KMS-11 (cell line): ENCODE data around the gene SPTBN1.
A peak's percentile ranks its signal among the peaks of the same experiment; 100 is the strongest.

Experiments
- H2AFZ ChIP-seq: fragments of 200-600 bp; sonication (generic); 2 replicates; pipeline ENCODE4 v1.6.1; 2016; ENCODE audit warnings: antibody characterized with exemption, mixed run types, low read depth
- H3K27ac ChIP-seq: fragments of 200-600 bp; sonication (generic); 2 replicates; pipeline ENCODE4 v1.6.1; 2016; ENCODE audit warnings: mild to moderate bottlenecking, mixed run types
- H3K27me3 ChIP-seq: fragments of 200-600 bp; sonication (generic); 2 replicates; pipeline ENCODE4 v1.6.1; 2017; ENCODE audit warnings: mild to moderate bottlenecking, low read depth, mixed run types, moderate library complexity; ENCODE audit not compliant: insufficient read depth
- H3K36me3 ChIP-seq: fragments of 200-600 bp; sonication (generic); 2 replicates; pipeline ENCODE4 v1.6.1; 2017; ENCODE audit warnings: mild to moderate bottlenecking, mixed run types; ENCODE audit not compliant: insufficient read depth
- H3K4me1 ChIP-seq: fragments of 200-600 bp; sonication (generic); 2 replicates; pipeline ENCODE4 v1.6.1; 2016; ENCODE audit warnings: mild to moderate bottlenecking, low read depth, mixed run types; ENCODE audit not compliant: poor library complexity, severe bottlenecking
- H3K4me2 ChIP-seq: fragments of 200-600 bp; sonication (generic); 2 replicates; pipeline ENCODE4 v1.7.0; 2016; ENCODE audit warnings: mild to moderate bottlenecking, mixed run types
- H3K4me3 ChIP-seq: fragments of 200-600 bp; sonication (generic); IDR thresholded peaks from 2 replicates; pipeline ENCODE4 v1.6.1; 2017; ENCODE audit warnings: low read depth, low read length, mixed read lengths; ENCODE audit not compliant: insufficient read depth
- H3K79me2 ChIP-seq: fragments of 200-600 bp; sonication (generic); 2 replicates; pipeline ENCODE4 v1.6.1; 2016; ENCODE audit warnings: low read depth, mixed run types; ENCODE audit not compliant: insufficient read depth
- H3K9ac ChIP-seq: fragments of 200-600 bp; sonication (generic); 2 replicates; pipeline ENCODE4 v1.6.1; 2016; ENCODE audit warnings: mild to moderate bottlenecking, mixed run types
- H4K20me1 ChIP-seq: fragments of 200-600 bp; sonication (generic); 2 replicates; pipeline ENCODE4 v1.6.1; 2016; ENCODE audit warnings: mild to moderate bottlenecking, mixed run types; ENCODE audit not compliant: insufficient read depth
- CTCF ChIP-seq: fragments of 200-600 bp; sonication (generic); conservative IDR thresholded peaks from 2 replicates; pipeline ENCODE4 v1.6.1; 2017; ENCODE audit warnings: low read depth, mild to moderate bottlenecking, antibody characterized with exemption, low read length, moderate library complexity, mixed read lengths

SPTBN1 gene

GRCh38 chr2:54499661-54500060, 43.5 kb downstream of the SPTBN1 start:
- Histone ChIP-seq H3K4me2 (no peak overlapping the region), H3K27ac (no peak overlapping the region), H2AFZ (no peak overlapping the region), H3K4me1 (no peaks in the 10 kb centered on the region), H3K4me3 (no peak overlapping the region), H3K27me3 (no peaks in the 10 kb centered on the region), H3K9ac (no peak overlapping the region), H3K79me2 (no peaks in the 10 kb centered on the region), H3K36me3 (no peaks in the 10 kb centered on the region), H4K20me1 (no peaks in the 10 kb centered on the region)
- TF ChIP-seq CTCF, result no peak

GRCh38 chr2:54500404-54501205, 44.5 kb downstream of the SPTBN1 start:
- Histone ChIP-seq H4K20me1 (no peaks in the 10 kb centered on the region), H3K27me3 (no peaks in the 10 kb centered on the region), H3K4me1 (no peaks in the 10 kb centered on the region)

GRCh38 chr2:54502731-54503130, 46.6 kb downstream of the SPTBN1 start:
- Histone ChIP-seq H3K4me3 (no peak overlapping the region), H3K27me3 (no peaks in the 10 kb centered on the region), H4K20me1 (no peaks in the 10 kb centered on the region), H3K79me2 (no peaks in the 10 kb centered on the region), H3K4me1 (no peaks in the 10 kb centered on the region), H3K4me2 (no peak overlapping the region), H2AFZ (no peak overlapping the region), H3K27ac (no peak overlapping the region), H3K36me3 (no peaks in the 10 kb centered on the region), H3K9ac (no peak overlapping the region)
- no peak for TF ChIP-seq CTCF

More at GRCh38 chr2:54500404-54501205, 44.5 kb downstream of the SPTBN1 start:
- Histone ChIP-seq H3K27ac (no peak overlapping the region), H2AFZ (no peak overlapping the region), H3K36me3 (no peaks in the 10 kb centered on the region), H3K4me3 (no peak overlapping the region), H3K9ac (no peak overlapping the region), H3K4me2 (no peak overlapping the region), H3K79me2 (no peaks in the 10 kb centered on the region)
- no peak for TF ChIP-seq CTCF

- Histone ChIP-seq H3K27me3 (no peaks in the 10 kb centered on the region), H2AFZ (no peak overlapping the region)
Measured at GRCh38 chr2:54503192-54503591, 47.1 kb downstream of the SPTBN1 start.

More at GRCh38 chr2:54503192-54503591, 47.1 kb downstream of the SPTBN1 start:
- Histone ChIP-seq H3K4me3 (no peak overlapping the region), H3K4me1 (no peaks in the 10 kb centered on the region), H3K36me3 (no peaks in the 10 kb centered on the region), H3K27ac (no peak overlapping the region), H3K9ac (no peak overlapping the region), H3K4me2 (no peak overlapping the region), H3K79me2 (no peaks in the 10 kb centered on the region), H4K20me1 (no peaks in the 10 kb centered on the region)
- peak; percentile 82 for TF ChIP-seq CTCF
